Naive B cell (primary cell): Measurements from ENCODE around the gene DOCK9. TPM values are rescaled to one million over a fixed set of nuclear protein-coding genes. Genes with fewer than 3 reads are reported as not detected.

ENCODE experiments used
- ATAC-seq, 2 donors: fragments of 150-1000 bp; cut with Tn5 transposase; 2 replicates each; pipeline ENCODE4 v1.10.0; 2021; ENCODE audit warnings: low read depth in 2 of 2, mild to moderate bottlenecking in 2 of 2, moderate library complexity in 2 of 2
- DNase-seq: peaks from one replicate; pipeline ENCODE4 v3.0.0; 2022
- H3K27ac Mint-ChIP-seq, 6 donors: one replicate each; pipeline ENCODE4 v1.8.0; 2020 to 2022; ENCODE audit warnings: mild to moderate bottlenecking in 6 of 6, mixed read lengths in 6 of 6, moderate library complexity in 5 of 6, inconsistent platforms in 2 of 6
- H3K27me3 Mint-ChIP-seq, 3 donors: one replicate each; pipeline ENCODE4 v1.8.0; 2021 to 2022; ENCODE audit warnings: mixed read lengths in 3 of 3, mild to moderate bottlenecking in 1 of 3
- H3K36me3 Mint-ChIP-seq, 2 donors: one replicate each; pipeline ENCODE4 v1.8.0; 2020 to 2022; ENCODE audit warnings: mixed read lengths in 2 of 2, inconsistent platforms in 1 of 2, mild to moderate bottlenecking in 1 of 2
- H3K4me1 Mint-ChIP-seq, 3 donors: one replicate each; pipeline ENCODE4 v1.8.0; 2020 to 2022; ENCODE audit warnings: mixed read lengths in 3 of 3, inconsistent platforms in 1 of 3, mild to moderate bottlenecking in 1 of 3, moderate library complexity in 1 of 3
- H3K4me3 Mint-ChIP-seq, 8 donors: one replicate each; pipeline ENCODE4 v1.8.0; 2020 to 2022; ENCODE audit warnings: mild to moderate bottlenecking in 8 of 8, mixed read lengths in 8 of 8, moderate library complexity in 8 of 8, inconsistent platforms in 2 of 8
- H3K9me3 Mint-ChIP-seq, 7 donors: one replicate each; pipeline ENCODE4 v1.8.0; 2020 to 2022; ENCODE audit warnings: mixed read lengths in 7 of 7, mild to moderate bottlenecking in 5 of 7, inconsistent platforms in 2 of 7, moderate library complexity in 1 of 7
- polyA plus RNA-seq, 6 donors: library from polyadenylated mRNA; unstranded; fragments of 300-500 nt; fragmentation: Illumina TruSeq; gene quantifications; one replicate each; pipeline ENCODE4 v1.2.3, GENCODE V29; 2021; ENCODE audit warnings: low read depth in 6 of 6

DOCK9 gene
- polyA plus RNA-seq, 6 donors from 2014 or later = 0.98 to 5.2 (median 2.3) TPM; not detected in 1

DNA sequence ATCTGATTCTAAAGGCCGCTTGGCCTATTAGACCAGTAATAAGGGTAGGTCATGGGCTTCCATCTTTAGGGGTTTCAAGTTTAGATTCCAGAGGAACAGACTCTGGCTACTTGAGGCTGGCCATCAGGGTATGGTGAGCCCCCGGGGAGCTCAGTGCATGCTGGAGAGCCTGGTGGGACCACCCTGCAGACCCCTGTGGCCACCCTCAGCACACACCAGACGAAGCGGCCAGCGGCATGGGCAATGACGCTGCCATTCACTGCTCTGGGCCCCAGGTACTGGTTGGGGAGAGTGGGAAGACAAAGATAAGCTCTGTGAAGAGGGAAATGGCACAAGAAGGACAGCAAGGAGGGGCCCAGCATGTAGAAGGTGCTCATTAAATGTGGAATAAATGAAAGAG is 126.6 kb downstream of the DOCK9 start:
- Mint-ChIP-seq H3K4me1 (no peaks in the 10 kb centered on the region), H3K27ac (no peak overlapping the region), H3K27me3 (no peaks in the 10 kb centered on the region), H3K36me3 (peaks cover 0 to 10% of the 10 kb centered on the region in 2 donors), H3K9me3 (no peaks in the 10 kb centered on the region), H3K4me3 (no peak overlapping the region)
- no peak for ATAC-seq
- no peak for DNase-seq

DNA sequence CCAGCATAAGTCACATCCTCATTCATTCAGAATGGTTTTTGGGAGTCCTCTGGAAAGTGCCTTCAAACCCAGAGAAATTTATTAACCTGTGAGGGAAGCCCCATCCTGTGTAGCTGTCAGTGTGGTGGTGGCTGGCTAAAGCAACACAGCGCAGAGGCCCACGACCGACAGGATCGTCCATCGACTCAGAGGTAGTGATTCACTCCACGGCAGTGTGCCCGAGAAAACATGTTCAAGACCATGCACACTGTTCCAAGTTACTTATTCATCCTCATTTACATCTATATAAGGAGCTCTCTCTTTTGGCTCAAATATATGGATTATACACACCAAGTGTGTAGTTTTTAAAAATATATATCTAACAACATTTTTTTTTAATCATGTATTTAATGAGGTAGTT is 129.1 kb downstream of the DOCK9 start:
- ATAC-seq = no peak
- no peak overlapping the region for H3K4me3 Mint-ChIP-seq
- peaks cover 7 to 16% of the 10 kb centered on the region in 2 donors for H3K36me3 Mint-ChIP-seq

DNA sequence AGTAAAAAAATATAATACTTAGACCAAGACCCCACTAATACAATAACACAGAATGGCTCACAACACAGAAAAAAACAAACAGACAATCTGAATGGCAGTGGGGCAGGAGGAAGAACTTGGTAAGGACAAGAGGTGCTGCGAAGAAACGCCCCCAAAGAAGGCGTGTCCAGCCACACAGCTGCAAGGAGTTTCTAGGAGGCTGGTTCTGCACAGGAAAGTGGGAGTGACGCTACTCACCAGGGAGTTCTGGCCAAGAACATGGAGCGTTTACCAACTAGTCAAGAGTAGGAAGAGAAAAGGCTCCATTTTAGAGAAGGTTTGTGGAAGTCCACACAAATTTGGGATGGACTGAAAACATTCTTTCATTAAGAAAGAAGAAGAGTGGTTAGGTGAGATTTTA is 130.1 kb downstream of the DOCK9 start:
- ATAC-seq (no peak), DNase-seq (no peak)
- Mint-ChIP-seq H3K4me3 (no peak overlapping the region), H3K36me3 (peaks cover 7 to 16% of the 10 kb centered on the region in 2 donors), H3K4me1 (peaks cover 0 to 4% (median 3%) of the 10 kb centered on the region in 3 donors), H3K27ac (peak overlapping the region in 2 of 6 donors; percentile 5 to 87), H3K9me3 (no peaks in the 10 kb centered on the region), H3K27me3 (no peaks in the 10 kb centered on the region)

More for the DNA sequence above, 129.1 kb downstream of the DOCK9 start:
- Mint-ChIP-seq H3K9me3 (no peaks in the 10 kb centered on the region), H3K4me1 (no peaks in the 10 kb centered on the region), H3K27me3 (no peaks in the 10 kb centered on the region), H3K27ac (no peak overlapping the region)
- no peak for DNase-seq

DNA sequence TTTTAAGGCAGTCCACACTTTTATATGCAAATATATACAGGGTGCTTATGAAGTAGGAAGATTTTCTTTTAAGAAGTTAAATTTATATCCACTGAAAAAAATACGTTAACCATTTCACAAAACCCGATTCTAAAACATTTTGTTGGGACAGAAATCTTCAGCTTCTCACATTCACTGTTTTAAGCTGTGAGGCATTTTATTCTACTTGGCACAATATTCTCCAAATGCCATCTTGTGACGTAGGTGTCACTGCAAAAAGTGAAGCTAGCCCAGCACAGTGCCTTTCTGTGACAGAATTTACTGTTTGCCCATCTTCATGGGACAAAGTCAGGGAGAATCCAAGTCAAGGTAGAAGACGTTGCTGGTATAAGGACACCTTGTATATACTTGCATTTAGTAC is 130.9 kb downstream of the DOCK9 start:
- H3K36me3 Mint-ChIP-seq = peaks cover 7 to 16% of the 10 kb centered on the region in 2 donors
- no peaks in the 10 kb centered on the region for H3K27me3 Mint-ChIP-seq

DNA sequence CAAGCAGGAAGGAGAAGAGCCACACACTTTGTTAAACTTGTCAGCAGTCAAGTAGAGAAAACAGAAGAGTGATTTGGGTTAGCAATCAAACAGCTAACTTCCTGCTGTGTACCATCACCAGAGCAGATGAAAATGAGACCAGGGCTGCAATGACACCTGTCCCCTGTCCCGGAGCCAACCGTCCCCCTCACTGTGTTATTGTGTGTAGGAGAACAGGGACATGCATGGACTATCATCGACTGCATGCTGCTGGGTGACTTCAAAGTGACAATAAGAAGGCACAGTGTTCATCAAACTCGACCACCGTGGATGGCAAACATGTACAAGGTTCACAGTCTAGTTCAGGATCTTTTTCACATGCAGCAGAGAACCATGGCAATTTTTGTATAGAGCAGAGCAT is 131.3 kb downstream of the DOCK9 start:
- no peaks in the 10 kb centered on the region for H3K9me3 Mint-ChIP-seq
- H3K4me1 Mint-ChIP-seq = peaks cover 0 to 7% (median 5%) of the 10 kb centered on the region in 3 donors
- no peak for ATAC-seq
- no peak overlapping the region for H3K4me3 Mint-ChIP-seq
- no peaks in the 10 kb centered on the region for H3K27me3 Mint-ChIP-seq
- DNase-seq = no peak
- H3K27ac Mint-ChIP-seq = no peak overlapping the region
- peaks cover 7 to 16% of the 10 kb centered on the region in 2 donors for H3K36me3 Mint-ChIP-seq

More for the DNA sequence above, 130.9 kb downstream of the DOCK9 start:
- no peak overlapping the region for H3K4me3 Mint-ChIP-seq
- DNase-seq (no peak), ATAC-seq (no peak)
- no peak overlapping the region for H3K27ac Mint-ChIP-seq
- H3K9me3 Mint-ChIP-seq = no peaks in the 10 kb centered on the region
- H3K4me1 Mint-ChIP-seq = peaks cover 0 to 7% (median 5%) of the 10 kb centered on the region in 3 donors

DNA sequence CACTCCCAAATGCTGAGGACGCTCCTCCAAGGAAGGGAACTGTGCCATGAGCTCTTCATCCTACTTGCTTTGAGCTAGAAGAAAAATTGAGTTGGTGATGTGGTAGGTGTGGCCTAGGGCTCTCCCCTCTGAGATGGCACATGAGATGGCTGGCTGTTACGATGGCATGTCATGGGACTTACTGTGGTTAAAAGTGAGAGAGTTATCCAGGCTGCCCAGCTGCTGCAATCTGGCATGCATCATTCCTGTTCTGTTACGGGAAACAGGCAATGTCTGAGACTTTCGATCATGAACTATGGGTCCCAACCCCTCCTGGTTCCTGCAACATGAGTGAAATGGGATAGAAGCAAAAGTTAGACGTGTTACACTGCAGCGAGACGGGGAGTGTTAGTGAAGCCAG is 132.1 kb downstream of the DOCK9 start:
- no peaks in the 10 kb centered on the region for H3K27me3 Mint-ChIP-seq
- H3K27ac Mint-ChIP-seq = no peak overlapping the region
- peaks cover 7 to 16% of the 10 kb centered on the region in 2 donors for H3K36me3 Mint-ChIP-seq
- no peaks in the 10 kb centered on the region for H3K9me3 Mint-ChIP-seq
- H3K4me1 Mint-ChIP-seq = peaks cover 0 to 7% (median 5%) of the 10 kb centered on the region in 3 donors
- no peak for DNase-seq
- no peak for ATAC-seq
- no peak overlapping the region for H3K4me3 Mint-ChIP-seq

DNA sequence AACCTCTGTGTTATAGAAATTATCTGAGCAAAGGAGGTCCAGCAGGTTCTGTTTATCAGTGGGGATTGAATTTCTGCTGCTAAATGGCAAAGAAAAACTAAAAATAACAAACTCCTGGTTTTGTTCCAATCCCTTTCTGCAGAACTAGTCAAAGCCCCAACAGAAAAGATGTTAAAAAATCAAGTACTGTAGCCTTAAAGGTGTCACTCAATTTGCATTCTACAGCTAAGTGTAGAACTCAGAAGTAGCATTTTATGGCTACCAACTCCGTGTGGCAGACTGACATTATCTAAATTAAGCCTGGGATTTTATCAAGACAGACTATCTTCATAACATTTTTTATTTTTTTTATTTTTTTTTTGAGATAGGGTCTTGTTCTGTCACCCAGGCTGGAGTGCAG is 133.8 kb downstream of the DOCK9 start:
- Mint-ChIP-seq H3K36me3 (peaks cover 7 to 16% of the 10 kb centered on the region in 2 donors), H3K9me3 (no peaks in the 10 kb centered on the region), H3K27me3 (peaks cover 0 to 2% (median 0%) of the 10 kb centered on the region in 3 donors), H3K4me1 (peaks cover 0 to 7% (median 5%) of the 10 kb centered on the region in 3 donors), H3K4me3 (no peak overlapping the region), H3K27ac (no peak overlapping the region)
- DNase-seq (no peak), ATAC-seq (no peak)

DNA sequence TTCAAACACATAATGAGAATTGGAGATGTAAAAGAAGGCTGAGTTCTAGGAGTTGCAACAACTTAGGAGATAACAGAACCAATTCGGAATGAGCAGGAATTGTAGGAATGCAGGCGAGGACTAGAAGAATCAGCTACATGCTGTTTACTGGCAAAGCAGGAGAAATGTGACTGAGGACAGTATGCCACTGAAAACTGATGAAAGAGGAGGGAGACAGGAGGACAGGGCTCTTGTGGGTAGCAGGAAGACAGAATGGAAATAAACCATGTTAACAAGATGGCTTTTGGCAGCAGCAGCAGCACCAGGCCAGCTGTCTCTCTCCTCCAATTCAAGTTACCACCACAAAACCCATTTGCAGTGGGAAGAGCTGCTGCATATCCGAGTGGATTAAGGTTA is 134.4 kb downstream of the DOCK9 start:
- H3K36me3 Mint-ChIP-seq = peaks cover 7 to 16% of the 10 kb centered on the region in 2 donors
- no peak for ATAC-seq
- H3K9me3 Mint-ChIP-seq = no peaks in the 10 kb centered on the region
- no peak overlapping the region for H3K4me3 Mint-ChIP-seq
- H3K4me1 Mint-ChIP-seq = peaks cover 0 to 7% (median 5%) of the 10 kb centered on the region in 3 donors
- H3K27ac Mint-ChIP-seq = peak overlapping the region in 1 of 6 donors; percentile 64
- H3K27me3 Mint-ChIP-seq = peaks cover 0 to 7% (median 0%) of the 10 kb centered on the region in 3 donors
- DNase-seq = no peak

DNA sequence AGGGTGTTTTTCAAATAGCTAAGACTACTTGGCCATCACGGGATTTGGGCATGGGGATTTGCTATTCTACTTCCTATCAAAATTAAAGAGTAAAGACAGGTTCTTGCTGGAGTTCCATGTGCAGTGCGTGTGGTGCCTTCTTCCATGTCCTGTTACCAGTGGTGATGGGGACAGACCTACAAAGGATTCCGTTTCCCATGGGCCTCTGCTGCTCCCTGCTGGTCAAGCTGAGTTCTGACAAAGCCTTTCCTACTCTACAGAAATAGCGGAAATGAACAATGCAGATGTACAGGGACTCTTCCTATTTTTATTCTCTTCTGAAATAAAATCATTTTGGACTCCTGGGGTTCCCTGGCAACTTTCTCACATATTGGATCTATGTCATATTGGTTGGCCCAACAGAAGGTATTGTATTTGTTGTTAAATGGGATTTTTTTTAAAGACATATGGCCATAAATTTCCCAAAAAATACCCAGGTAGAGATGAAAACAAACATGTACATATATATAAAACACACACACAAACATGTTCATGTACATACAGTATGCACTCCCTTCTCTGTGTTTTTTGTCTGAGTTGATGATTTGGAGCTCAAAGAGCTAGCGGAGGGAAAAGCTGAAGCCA is 134.9 kb downstream of the DOCK9 start:
- Mint-ChIP-seq H3K36me3 (peaks cover 7 to 16% of the 10 kb centered on the region in 2 donors), H3K4me1 (peaks cover 0 to 7% (median 5%) of the 10 kb centered on the region in 3 donors), H3K27me3 (peaks cover 0 to 8% (median 0%) of the 10 kb centered on the region in 3 donors), H3K4me3 (no peak overlapping the region), H3K27ac (peak overlapping the region in 1 of 6 donors; percentile 64), H3K9me3 (no peaks in the 10 kb centered on the region)
- ATAC-seq = peak; percentile 81 to 92
- peak; percentile 47 for DNase-seq

DNA sequence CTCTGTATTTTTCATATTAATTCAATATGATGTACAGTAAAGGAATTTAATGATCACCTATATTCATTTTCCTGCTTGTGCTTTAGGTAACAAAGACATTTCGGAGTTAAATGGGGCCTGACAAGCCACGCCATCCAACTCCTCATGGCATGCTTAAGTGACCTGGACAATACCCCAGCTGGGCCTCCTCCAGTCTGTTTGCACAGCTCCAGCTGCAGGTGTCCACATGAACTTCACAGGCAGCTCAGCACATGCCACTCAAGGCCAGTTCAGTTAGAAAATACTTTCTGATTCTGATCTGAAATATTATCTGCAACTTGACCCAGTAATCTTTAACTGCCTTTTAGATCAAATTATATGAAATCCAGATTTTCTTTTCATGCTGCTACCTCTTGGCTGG is 135.8 kb downstream of the DOCK9 start:
- Mint-ChIP-seq H3K4me3 (no peak overlapping the region), H3K36me3 (peaks cover 7 to 16% of the 10 kb centered on the region in 2 donors), H3K4me1 (peaks cover 0 to 7% (median 5%) of the 10 kb centered on the region in 3 donors), H3K27me3 (peaks cover 0 to 8% (median 0%) of the 10 kb centered on the region in 3 donors), H3K27ac (no peak overlapping the region), H3K9me3 (no peaks in the 10 kb centered on the region)
- ATAC-seq (no peak), DNase-seq (no peak)

DNA sequence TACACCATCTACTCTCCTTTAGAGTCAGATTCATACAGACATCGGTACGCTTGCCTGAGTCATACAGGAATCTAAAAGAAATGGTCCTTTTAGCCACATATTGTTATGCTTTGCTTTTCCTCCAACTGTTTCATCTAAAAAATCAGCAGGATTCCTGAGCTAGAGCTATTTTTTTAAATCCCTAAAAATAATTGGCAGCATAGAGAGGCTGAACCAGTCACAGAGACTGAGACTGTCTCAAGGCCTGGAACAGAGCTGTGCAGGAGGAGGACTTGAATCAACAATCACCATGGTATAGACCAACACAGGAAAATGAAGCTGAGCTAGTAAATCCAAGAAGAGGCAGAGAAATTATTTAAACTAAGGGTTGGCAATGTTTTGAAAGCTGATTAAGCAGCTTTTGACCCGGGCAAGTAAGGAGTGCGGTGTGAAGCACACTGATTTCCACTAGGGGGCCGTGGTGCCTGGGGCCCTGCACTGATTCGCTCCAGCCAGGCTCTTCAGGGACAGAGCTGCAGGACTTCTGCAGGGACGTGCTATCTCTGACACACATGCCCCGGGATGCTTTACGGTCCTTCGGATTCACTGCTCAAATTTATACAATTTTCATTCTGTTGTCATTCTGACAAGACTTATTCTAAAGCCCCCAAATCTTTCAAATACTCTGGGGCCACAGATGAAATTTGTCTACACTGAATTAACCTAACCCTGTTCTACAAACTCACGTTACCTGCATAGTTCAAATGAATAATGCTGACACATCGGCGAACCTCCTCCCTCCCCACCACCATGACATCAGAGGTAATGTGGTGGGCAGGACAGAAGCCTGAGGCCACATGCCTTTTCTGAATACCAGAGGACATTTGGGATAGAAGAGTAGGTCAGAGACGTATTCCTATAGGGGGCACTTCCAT is 137.8 kb downstream of the DOCK9 start:
- H3K4me1 Mint-ChIP-seq = peaks cover 0 to 7% (median 5%) of the 10 kb centered on the region in 3 donors
- peaks cover 6 to 7% of the 10 kb centered on the region in 2 donors for H3K36me3 Mint-ChIP-seq
- DNase-seq (no peak), ATAC-seq (peak; percentile 70 to 72)
- no peak overlapping the region for H3K4me3 Mint-ChIP-seq
- peaks cover 0 to 8% (median 0%) of the 10 kb centered on the region in 3 donors for H3K27me3 Mint-ChIP-seq
- H3K27ac Mint-ChIP-seq = peak overlapping the region in 1 of 6 donors; percentile 35
- H3K9me3 Mint-ChIP-seq = no peaks in the 10 kb centered on the region

DNA sequence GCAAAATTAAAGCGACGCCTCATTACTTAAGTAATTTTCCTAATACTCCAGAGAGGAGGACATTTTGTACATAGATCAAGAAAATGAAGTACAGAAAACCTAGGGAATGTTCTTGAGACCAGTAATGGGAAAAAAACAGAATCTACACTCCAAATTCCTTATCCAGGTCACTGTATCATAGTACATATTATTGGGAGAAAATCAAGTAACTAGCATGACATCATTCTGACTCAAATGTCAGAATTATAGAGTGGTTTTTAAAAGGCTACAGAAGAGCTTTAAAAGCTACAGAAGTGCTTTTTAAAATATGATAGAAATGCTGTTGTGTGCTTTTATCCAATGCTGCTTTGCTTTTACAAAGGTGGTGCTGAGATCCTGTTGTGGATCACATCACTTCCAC is 139.1 kb downstream of the DOCK9 start:
- H3K9me3 Mint-ChIP-seq = no peaks in the 10 kb centered on the region
- peaks cover 0 to under 1% of the 10 kb centered on the region in 2 donors for H3K36me3 Mint-ChIP-seq
- H3K27ac Mint-ChIP-seq = no peak overlapping the region
- peaks cover 0 to 7% (median 5%) of the 10 kb centered on the region in 3 donors for H3K4me1 Mint-ChIP-seq
- ATAC-seq = no peak
- no peak for DNase-seq
- no peak overlapping the region for H3K4me3 Mint-ChIP-seq
- peaks cover 0 to 8% (median 0%) of the 10 kb centered on the region in 3 donors for H3K27me3 Mint-ChIP-seq

DNA sequence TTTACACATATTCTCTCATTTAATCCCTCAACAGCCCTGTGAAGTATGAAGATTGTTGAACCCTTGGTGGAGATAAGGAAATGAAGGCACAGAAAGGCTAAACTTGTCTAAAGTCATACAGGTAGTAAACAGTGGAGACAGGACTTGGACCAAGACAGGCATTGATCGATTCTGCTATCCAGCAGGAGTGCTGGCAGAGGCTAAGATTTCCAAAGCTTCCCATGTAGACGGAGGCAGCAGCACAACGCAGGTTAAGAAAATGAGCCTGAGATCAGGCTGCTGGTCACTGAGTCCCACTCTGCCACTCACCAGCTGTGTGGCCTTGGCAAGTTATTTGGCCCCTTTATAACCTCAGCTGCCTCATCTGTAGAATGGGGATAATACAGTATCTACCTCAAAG is 140.0 kb downstream of the DOCK9 start:
- DNase-seq (no peak), ATAC-seq (no peak)
- Mint-ChIP-seq H3K36me3 (peaks cover 0 to 8% of the 10 kb centered on the region in 2 donors), H3K27me3 (peaks cover 0 to 8% (median 0%) of the 10 kb centered on the region in 3 donors), H3K9me3 (no peaks in the 10 kb centered on the region), H3K27ac (no peak overlapping the region), H3K4me3 (no peak overlapping the region), H3K4me1 (peaks cover 0 to 4% (median 4%) of the 10 kb centered on the region in 3 donors)
